AG09309 (cell line): ENCODE measurements around the gene BMP8B.
A peak's percentile ranks its signal among the peaks of the same experiment; 100 is the strongest.

ENCODE experiments used
- DNase-seq: peaks from one replicate; pipeline ENCODE4 v3.0.0-alpha.2; 2010; ENCODE audit warnings: low read depth
- H3K4me3 ChIP-seq: 2 replicates; pipeline ENCODE4 v1.5.1; 2011; ENCODE audit warnings: mild to moderate bottlenecking, low read depth, low read length, moderate library complexity; ENCODE audit not compliant: control insufficient read depth
- TF ChIP-seq, protein P1 (sequence below): IDR thresholded peaks from 2 replicates; pipeline ENCODE4 v1.5.1; 2011; ENCODE audit warnings: mild to moderate bottlenecking, low read depth, low read length, inconsistent platforms; ENCODE audit not compliant: insufficient read depth, control insufficient read depth; ENCODE audit errors: missing control alignments

The BMP8B gene

DNA sequence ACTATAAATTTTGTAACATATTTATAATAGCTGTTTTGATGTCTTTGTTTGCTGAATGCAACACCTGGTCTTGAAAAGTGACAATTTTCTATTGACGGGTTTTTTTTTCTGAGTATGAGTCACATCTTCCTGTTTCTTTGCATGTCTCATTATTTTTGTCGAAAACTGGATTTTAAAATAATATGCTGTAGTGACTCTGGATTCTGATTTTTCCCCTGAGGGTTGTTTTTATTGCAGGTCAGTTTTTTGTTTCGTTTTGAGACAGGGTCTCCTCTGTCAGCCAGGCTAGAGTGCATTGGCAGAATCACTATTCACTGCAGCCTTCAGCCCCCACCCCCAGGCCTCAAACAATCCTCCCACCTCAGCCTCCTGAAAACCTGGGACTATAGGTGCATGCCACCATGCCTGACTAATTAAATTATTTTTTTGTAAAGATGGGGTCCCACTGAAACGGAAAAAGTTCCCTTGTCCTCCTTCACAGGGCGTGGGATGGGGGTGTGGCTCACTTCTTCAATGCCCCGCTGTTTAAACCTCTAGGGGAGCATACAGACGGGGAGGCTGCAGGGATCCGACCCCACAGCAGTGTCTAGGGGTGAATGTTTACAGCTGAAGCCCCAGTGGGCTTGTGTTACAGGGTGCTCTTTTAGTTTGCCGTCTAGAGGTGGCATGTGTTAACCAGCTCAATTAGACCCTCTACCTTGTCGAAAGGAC is 61.3 kb downstream of the BMP8B start:
- H3K4me3 ChIP-seq: no peak overlapping the region
- no peak for DNase-seq
- TF ChIP-seq, protein P1, sequence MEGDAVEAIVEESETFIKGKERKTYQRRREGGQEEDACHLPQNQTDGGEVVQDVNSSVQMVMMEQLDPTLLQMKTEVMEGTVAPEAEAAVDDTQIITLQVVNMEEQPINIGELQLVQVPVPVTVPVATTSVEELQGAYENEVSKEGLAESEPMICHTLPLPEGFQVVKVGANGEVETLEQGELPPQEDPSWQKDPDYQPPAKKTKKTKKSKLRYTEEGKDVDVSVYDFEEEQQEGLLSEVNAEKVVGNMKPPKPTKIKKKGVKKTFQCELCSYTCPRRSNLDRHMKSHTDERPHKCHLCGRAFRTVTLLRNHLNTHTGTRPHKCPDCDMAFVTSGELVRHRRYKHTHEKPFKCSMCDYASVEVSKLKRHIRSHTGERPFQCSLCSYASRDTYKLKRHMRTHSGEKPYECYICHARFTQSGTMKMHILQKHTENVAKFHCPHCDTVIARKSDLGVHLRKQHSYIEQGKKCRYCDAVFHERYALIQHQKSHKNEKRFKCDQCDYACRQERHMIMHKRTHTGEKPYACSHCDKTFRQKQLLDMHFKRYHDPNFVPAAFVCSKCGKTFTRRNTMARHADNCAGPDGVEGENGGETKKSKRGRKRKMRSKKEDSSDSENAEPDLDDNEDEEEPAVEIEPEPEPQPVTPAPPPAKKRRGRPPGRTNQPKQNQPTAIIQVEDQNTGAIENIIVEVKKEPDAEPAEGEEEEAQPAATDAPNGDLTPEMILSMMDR: no peak

DNA sequence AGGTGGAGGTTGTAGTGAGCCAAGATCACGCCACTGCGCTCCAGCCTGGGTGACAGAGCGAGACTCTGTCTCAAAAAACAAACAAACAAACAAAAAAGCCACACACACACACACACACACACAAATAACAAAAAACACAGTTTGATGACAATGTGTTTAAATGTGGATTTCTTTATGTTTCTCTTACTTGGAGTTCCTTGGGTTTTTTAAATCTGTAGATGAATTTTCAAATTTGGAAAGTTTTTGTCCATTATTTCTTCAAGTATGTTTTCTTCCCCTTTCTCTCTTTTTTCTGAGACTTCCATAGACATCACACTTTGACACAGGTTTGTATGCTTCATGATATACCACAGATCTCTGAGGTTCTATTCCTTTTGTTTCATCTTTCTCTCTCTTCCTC is 62.1 kb downstream of the BMP8B start:
- no peak for DNase-seq
- no peak overlapping the region for H3K4me3 ChIP-seq
- TF ChIP-seq, protein P1: no peak

DNA sequence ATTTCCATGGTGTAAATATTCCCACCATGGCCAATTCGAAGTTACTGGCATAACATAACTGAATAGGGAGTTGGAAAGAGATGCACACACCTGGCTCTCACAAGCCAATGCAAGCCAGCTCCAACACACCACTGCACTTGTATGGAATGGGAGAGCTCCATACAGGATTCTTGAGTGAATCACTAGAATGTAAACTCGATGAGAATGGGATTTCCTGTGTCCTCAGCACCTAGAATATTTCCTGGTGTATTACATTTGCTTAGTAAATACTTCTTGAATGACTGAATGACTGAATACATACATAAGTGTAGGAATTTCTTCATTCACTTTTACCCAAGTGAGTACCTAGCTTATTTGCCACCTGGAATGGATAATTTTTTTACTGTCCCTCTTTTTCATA is 66.2 kb downstream of the BMP8B start:
- TF ChIP-seq, protein P1: no peak
- DNase-seq: no peak
- no peak overlapping the region for H3K4me3 ChIP-seq

DNA sequence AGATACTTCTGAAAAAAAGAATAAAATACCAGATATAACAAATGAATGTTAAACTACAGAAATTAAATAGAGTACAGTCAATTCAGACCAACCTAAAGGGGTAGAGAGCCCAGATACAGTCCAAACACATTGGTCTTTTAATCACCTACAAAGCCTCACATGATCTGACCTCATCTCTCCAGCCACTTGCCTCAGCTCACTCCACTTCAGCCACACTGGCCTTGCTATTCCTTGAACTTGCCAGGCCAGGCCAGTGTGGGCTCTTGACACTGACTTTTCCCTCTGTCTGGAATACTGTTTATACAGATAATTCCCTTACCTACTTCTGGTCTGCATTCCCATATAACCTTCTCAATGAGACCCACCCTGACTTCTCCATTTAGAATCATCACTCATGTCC is 67.0 kb downstream of the BMP8B start:
- TF ChIP-seq, protein P1: no peak
- DNase-seq: no peak
- no peak overlapping the region for H3K4me3 ChIP-seq

DNA sequence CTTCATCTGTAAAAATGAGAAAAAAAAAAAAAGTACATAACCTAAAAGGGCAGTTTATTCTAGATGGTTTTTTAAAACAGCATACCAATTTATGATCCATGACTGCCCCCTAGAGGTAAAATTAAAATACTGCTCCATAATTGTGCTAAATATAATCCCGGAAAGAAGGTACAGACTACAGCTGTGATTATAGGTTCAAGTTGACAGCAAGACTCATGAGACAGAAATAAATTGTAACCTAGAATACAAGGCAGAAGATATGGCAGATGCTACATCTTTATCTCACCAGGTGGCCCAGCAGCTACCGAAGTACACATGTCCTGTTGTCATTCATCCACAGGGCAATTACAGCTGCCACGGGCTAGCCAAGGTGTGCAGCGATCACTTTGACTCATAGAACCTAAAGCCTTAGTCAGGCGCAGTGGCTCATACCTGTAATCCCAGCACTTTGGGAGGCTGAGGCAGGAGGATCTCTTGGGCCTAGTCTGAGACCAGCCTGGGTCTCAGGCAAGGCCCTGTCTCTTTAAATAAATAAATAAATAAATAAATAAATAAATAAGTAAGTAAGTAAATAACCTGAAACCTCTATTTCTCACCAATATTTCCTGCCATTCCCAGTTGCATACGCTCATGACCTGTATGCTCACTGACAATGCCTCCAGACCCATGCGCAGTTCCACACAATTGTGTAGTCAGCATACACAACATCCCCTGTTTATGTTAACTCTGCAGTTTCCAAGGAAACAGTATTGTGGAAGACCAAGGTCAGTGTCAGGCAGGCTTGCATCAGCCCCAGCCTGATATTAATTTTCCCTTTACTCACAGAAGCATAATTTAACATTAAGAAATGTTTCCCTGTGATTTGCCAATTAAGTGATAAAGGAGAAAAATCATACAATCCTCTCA is 68.3 kb downstream of the BMP8B start:
- no peak overlapping the region for H3K4me3 ChIP-seq
- peak; percentile 21 for DNase-seq
- TF ChIP-seq, protein P1: peak; percentile 50

DNA sequence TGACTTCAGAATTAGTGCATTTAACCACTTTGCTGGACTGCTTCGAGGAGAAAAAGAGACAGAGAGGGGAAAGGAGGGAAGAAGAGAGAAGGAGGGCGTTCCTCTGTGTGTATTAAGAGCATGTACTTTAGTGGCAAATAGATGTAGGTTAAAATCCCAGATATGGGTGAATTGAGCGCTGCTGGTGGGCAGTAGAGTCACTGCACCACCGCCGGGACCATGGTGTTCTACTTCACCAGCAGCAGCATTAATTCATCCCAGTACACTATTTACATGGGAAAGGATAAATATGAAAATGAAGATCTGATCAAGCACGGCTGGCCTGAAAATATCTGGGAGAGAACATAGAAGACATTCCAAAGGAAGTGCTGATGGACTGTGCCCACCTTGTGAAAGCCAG is 70.9 kb downstream of the BMP8B start:
- no peak for DNase-seq
- TF ChIP-seq, protein P1: no peak
- no peak overlapping the region for H3K4me3 ChIP-seq
